Measurements from ENCODE around the gene SRD5A2.
"Not testable (repeated sequence)": the region's sequence is repeated elsewhere in the genome, so short reads cannot be mapped to it uniquely, and the experiment has no call there.

SRD5A2 gene

GRCh38 chr2:31505111-31505510, 75.6 kb downstream of the SRD5A2 start:
- Histone ChIP-seq H3K27ac (no peak overlapping the region), H3K4me3 (no peak overlapping the region)
- no peak for DNase-seq (ENCODE audit: low spot score)
- TF ChIP-seq CTCF (IDR thresholded peaks at IDR 0.05): no peak

GRCh38 chr2:31504311-31504710, 76.4 kb downstream of the SRD5A2 start:
- no peak for DNase-seq (ENCODE audit: low spot score)
- TF ChIP-seq CTCF (IDR thresholded peaks at IDR 0.05): no peak
- Histone ChIP-seq H3K27ac (no peak overlapping the region), H3K4me3 (no peak overlapping the region)

- H3K27ac ChIP-seq; DNase-seq (ENCODE audit: low spot score); H3K4me3 ChIP-seq: not testable (repeated sequence)
Observed at GRCh38 chr2:31496451-31496874, 84.3 kb downstream of the SRD5A2 start.

- H3K27ac ChIP-seq; H3K4me3 ChIP-seq; DNase-seq (ENCODE audit: low spot score): not testable (repeated sequence)
Observed at GRCh38 chr2:31489339-31489738, 91.4 kb downstream of the SRD5A2 start.

- H3K4me3 ChIP-seq: no peak overlapping the region
- TF ChIP-seq CTCF (IDR thresholded peaks at IDR 0.05): no peak
- no peak for DNase-seq (ENCODE audit: low spot score)
- H3K27ac ChIP-seq: no peak overlapping the region
Observed at GRCh38 chr2:31483246-31483645, 97.5 kb downstream of the SRD5A2 start.

- no peak for TF ChIP-seq CTCF (IDR thresholded peaks at IDR 0.05)
- no peak for DNase-seq (ENCODE audit: low spot score)
- H3K4me3 ChIP-seq: no peak overlapping the region
Observed at GRCh38 chr2:31476511-31477180, 104.1 kb downstream of the SRD5A2 start.

GRCh38 chr2:31475692-31476091, 105.0 kb downstream of the SRD5A2 start:
- DNase-seq (ENCODE audit: low spot score): no peak
- no peak for TF ChIP-seq CTCF (IDR thresholded peaks at IDR 0.05)
- H3K4me3 ChIP-seq: no peak overlapping the region
- no peak overlapping the region for H3K27ac ChIP-seq

More at GRCh38 chr2:31476511-31477180, 104.1 kb downstream of the SRD5A2 start:
- no peak overlapping the region for H3K27ac ChIP-seq

GRCh38 chr2:31474296-31474695, 106.4 kb downstream of the SRD5A2 start:
- Histone ChIP-seq H3K4me3 (no peak overlapping the region), H3K27ac (no peak overlapping the region)
- no peak for TF ChIP-seq CTCF (IDR thresholded peaks at IDR 0.05)
- no peak for DNase-seq (ENCODE audit: low spot score)
